ENCODE measurements around the gene SF3B3. TPM values are rescaled to one million over a fixed set of nuclear protein-coding genes. Genes with fewer than 3 reads are reported as not detected.

Gene SF3B3
- total RNA-seq, 1 donor from 2014 or later, result 31.2 TPM

- Histone ChIP-seq H3K27ac (no peak overlapping the region), H3K4me3 (no peak overlapping the region), H3K27me3 (no peaks in the 10 kb centered on the region), H3K4me1 (no peaks in the 10 kb centered on the region), H3K36me3 (peaks cover 71 to 73% of the 10 kb centered on the region in 2 donors), H3K9me3 (no peaks in the 10 kb centered on the region)
- intact Hi-C loops (cut with DNase I), result no loop called here
- TF ChIP-seq CTCF (IDR thresholded peaks at IDR 0.05), result no peak
- no peak for DNase-seq (ENCODE audit: low spot score in 2 of 2)
Observed at GRCh38 chr16:70495425-70496182, 28.0 kb upstream of the SF3B3 start.

GRCh38 chr16:70496513-70496912 lies 27.1 kb upstream of the SF3B3 start:
- H3K36me3 ChIP-seq, result peaks cover 74 to 82% of the 10 kb centered on the region in 2 donors
- H3K27ac ChIP-seq, result no peak overlapping the region
- no peaks in the 10 kb centered on the region for H3K27me3 ChIP-seq
- no peaks in the 10 kb centered on the region for H3K4me1 ChIP-seq
- no peaks in the 10 kb centered on the region for H3K9me3 ChIP-seq
- intact Hi-C loops (cut with DNase I), result no loop called here
- H3K4me3 ChIP-seq, result no peak overlapping the region
- DNase-seq (ENCODE audit: low spot score in 2 of 2), result no peak
- TF ChIP-seq CTCF (IDR thresholded peaks at IDR 0.05), result no peak

GRCh38 chr16:70508752-70509151 lies 14.9 kb upstream of the SF3B3 start:
- Histone ChIP-seq H3K27me3 (no peaks in the 10 kb centered on the region), H3K27ac (no peak overlapping the region), H3K4me3 (no peak overlapping the region), H3K36me3 (peaks cover 65 to 71% of the 10 kb centered on the region in 2 donors), H3K4me1 (no peaks in the 10 kb centered on the region), H3K9me3 (no peaks in the 10 kb centered on the region)
- no peak for DNase-seq (ENCODE audit: low spot score in 2 of 2)
- TF ChIP-seq CTCF (IDR thresholded peaks at IDR 0.05), result peak in 1 of 3 experiments; percentile 14
- intact Hi-C loops (cut with DNase I), result no loop called here

GRCh38 chr16:70510216-70510615 lies 13.4 kb upstream of the SF3B3 start:
- Histone ChIP-seq H3K4me1 (no peaks in the 10 kb centered on the region), H3K9me3 (no peaks in the 10 kb centered on the region), H3K36me3 (peaks cover 77 to 79% of the 10 kb centered on the region in 2 donors), H3K27me3 (no peaks in the 10 kb centered on the region), H3K27ac (no peak overlapping the region), H3K4me3 (no peak overlapping the region)
- intact Hi-C loops (cut with DNase I), result no loop called here
- no peak for TF ChIP-seq CTCF (IDR thresholded peaks at IDR 0.05)
- no peak for DNase-seq (ENCODE audit: low spot score in 2 of 2)

GRCh38 chr16:70511833-70512232 lies 11.8 kb upstream of the SF3B3 start:
- no peaks in the 10 kb centered on the region for H3K9me3 ChIP-seq

More at GRCh38 chr16:70511833-70512232, 11.8 kb upstream of the SF3B3 start:
- Histone ChIP-seq H3K36me3 (peaks cover 89 to 95% of the 10 kb centered on the region in 2 donors), H3K4me1 (no peaks in the 10 kb centered on the region), H3K27me3 (no peaks in the 10 kb centered on the region), H3K27ac (no peak overlapping the region), H3K4me3 (no peak overlapping the region)
- TF ChIP-seq CTCF (IDR thresholded peaks at IDR 0.05), result no peak
- intact Hi-C loops (cut with DNase I), result no loop called here
- no peak for DNase-seq (ENCODE audit: low spot score in 2 of 2)

All from ascending aorta (tissue), 2 donors.